HFF-Myc (cell line): Measurements from ENCODE around the gene NOVA2.

ENCODE experiments used
- DNase-seq: peaks from one replicate; pipeline ENCODE4 v3.0.0-alpha.2; 2011; ENCODE audit warnings: low read depth; ENCODE audit errors: extremely low read depth
- H3K4me3 ChIP-seq: replicated peaks from 2 replicates; pipeline ENCODE4 v1.5.1; 2011; ENCODE audit warnings: low read depth, mild to moderate bottlenecking, control low read depth, low read length
- TF ChIP-seq, protein P1 (sequence below): IDR thresholded peaks from 2 replicates; pipeline ENCODE4 v1.5.1; 2012; ENCODE audit warnings: mild to moderate bottlenecking, low read depth, low read length, control low read depth; ENCODE audit errors: missing control alignments

Gene NOVA2

DNA sequence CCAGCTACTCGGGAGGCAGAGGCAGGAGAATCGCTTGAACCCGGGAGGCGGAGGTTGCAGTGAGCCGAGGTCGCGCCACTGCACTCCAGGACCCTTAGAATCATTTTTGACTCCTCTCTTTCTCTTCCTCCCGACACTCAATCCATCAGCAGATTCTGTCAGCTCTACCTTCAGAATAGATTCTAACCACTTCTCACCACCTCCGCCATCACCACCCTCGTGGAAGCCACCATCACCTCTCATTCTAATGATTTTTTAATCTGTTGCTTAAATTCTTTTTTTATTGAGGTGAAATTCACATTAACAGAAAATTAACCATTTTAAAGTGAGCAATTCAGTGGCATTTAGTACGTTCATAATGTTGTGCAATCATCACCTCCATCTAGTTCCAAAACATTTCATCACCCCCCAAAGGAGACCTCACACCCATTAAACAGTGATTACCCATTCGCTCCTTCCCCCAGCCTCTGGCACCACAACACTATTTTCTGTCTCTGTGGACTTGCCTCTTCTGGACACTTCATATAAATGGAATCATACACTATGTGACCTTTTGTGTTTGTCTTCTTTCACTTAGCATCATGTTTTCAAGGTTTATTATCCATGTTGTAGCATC, 16.6 kb upstream of the NOVA2 start:
- DNase-seq = no peak
- TF ChIP-seq, protein P1, sequence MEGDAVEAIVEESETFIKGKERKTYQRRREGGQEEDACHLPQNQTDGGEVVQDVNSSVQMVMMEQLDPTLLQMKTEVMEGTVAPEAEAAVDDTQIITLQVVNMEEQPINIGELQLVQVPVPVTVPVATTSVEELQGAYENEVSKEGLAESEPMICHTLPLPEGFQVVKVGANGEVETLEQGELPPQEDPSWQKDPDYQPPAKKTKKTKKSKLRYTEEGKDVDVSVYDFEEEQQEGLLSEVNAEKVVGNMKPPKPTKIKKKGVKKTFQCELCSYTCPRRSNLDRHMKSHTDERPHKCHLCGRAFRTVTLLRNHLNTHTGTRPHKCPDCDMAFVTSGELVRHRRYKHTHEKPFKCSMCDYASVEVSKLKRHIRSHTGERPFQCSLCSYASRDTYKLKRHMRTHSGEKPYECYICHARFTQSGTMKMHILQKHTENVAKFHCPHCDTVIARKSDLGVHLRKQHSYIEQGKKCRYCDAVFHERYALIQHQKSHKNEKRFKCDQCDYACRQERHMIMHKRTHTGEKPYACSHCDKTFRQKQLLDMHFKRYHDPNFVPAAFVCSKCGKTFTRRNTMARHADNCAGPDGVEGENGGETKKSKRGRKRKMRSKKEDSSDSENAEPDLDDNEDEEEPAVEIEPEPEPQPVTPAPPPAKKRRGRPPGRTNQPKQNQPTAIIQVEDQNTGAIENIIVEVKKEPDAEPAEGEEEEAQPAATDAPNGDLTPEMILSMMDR = no peak

DNA sequence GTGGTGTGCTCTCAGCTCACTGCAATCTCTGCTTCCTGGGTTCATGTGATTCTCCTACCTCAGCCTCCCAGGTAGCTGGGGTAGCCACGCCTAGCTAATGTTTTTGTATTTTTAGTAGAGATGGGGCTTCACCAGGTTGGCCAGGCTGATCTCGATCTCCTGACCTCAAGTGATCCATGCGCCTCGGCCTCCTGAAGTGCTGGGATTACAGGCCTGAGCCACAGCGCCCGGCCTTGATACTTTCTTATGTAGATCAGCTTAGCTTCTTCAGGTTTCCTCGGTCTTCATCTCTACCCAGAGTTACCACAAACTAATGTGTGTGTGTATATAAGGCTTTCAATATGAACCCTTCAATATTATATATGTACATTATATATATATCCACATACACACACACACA, 11.7 kb upstream of the NOVA2 start:
- DNase-seq = no peak
- TF ChIP-seq, protein P1 = no peak

More for the DNA sequence above, 16.6 kb upstream of the NOVA2 start:
- H3K4me3 ChIP-seq = no peak overlapping the region

DNA sequence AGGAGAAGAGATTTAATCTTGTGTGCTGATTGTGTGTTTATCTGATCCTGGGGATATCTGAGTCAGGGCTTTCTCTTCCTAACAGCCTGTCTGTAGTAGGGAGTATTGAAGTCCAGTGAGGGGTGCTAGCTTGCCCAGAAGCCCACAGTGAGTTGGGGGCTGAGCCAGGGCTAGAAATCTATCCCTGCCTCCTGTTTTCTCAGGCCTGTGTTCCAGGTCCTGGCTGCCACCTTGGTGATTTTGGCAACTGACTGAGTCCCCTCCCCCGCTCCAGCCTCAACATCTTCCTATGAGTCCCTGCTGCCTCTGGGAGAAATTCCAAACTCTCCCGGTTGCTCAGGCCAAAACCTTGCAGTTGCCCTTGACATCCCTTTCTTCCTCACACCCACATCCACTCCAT, 7.7 kb upstream of the NOVA2 start:
- no peak for DNase-seq
- H3K4me3 ChIP-seq = no peak overlapping the region
- TF ChIP-seq, protein P1 = no peak

More for the DNA sequence above, 11.7 kb upstream of the NOVA2 start:
- no peak overlapping the region for H3K4me3 ChIP-seq

DNA sequence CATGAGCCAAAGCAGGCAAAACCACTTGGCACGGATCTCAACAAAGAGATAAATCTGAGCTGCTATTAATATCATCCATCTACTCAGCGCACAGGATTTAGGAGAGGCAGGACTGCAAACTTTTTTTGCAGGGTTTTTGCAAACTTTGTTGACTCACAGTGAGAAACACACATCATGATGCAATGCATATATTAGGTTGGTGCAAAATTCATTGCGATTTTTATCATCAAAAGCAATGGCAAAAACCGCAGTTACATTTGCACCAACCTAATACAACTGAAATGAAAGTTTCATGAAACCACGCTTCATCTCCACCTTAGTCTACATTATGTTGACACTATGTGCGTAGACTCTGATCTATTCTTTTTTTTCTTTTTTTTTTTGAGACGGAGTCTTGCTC, 4.5 kb upstream of the NOVA2 start:
- TF ChIP-seq, protein P1 = no peak
- no peak for DNase-seq
- no peak overlapping the region for H3K4me3 ChIP-seq

DNA sequence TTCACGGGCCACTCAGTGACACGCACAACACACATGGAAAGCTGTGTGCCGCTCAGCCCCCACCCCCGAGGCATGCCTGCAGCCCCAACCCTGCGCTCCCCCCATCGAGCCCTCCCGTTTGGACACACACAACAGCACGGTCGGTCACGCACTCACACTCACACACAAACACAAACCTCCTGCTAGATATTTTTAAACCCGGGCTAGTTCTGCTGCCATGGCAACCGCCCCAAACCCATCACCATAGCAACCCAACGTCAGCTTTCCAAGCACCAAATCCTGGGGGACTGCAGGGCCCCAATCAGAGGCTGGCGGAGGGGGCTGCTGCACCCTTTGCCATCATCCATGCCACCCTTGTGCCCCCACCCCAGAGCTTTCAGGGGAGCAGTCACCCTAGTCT, 2.5 kb upstream of the NOVA2 start:
- DNase-seq = no peak
- no peak overlapping the region for H3K4me3 ChIP-seq
- TF ChIP-seq, protein P1 = no peak

DNA sequence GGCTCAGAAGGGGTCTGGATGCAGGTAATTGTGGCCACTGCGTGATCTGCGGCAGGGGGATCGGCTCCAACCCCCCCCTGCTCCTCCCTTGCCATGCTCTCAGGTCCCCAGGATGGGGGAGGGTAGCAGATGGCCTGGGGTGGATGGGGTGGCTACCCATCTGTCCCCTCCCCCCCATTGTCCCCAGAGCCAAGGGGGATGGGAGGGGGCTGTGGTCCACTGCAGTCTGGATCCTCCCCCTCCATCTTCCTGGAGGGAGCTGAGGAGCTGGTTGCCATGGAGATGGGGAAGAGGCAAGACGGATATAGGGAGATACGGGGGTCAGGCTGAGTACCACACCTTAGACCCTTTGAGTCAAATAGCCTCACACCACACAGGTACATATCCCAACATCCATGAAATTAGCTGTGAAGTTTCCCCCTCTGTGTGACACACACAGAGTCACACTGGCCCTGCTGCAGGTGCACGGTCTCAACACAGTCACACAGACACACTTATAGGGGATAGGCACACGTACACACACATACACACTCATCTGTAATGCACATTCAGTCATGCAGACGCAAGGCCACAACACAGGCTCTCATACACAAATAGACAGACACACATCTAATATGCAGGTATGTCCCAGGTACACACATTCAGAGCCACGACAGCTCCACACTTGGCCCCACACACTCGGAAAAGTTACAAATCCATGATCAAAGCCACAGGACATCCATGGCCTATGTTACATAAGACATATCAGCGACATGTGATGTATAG, 1.8 kb upstream of the NOVA2 start:
- TF ChIP-seq, protein P1 = no peak
- no peak overlapping the region for H3K4me3 ChIP-seq
- DNase-seq = no peak
